SK-N-SH (cell line): ENCODE results near the gene KLLN. TPM values are rescaled to one million over a fixed set of nuclear protein-coding genes. Genes with fewer than 3 reads are reported as not detected.
"Not testable (repeated sequence)": the region's sequence is repeated elsewhere in the genome, so short reads cannot be mapped to it uniquely, and the experiment has no call there.

Experiments
- CTCF ChIA-PET: fragments of 300-600, 350-600 bp; formaldehyde crosslinking; extraction: SDS; loops from one replicate; lab custom pipeline; 2021; lab: Yijun Ruan, JAX
- POLR2A ChIA-PET: fragments of 350-600 bp; sonication (Branson Sonifier 250); formaldehyde crosslinking; extraction: SDS; loops from one replicate; lab custom pipeline; 2020; ENCODE audit warnings: antibody characterized with exemption, inconsistent platforms; lab: Yijun Ruan, JAX
- DNase-seq: peaks from one replicate; pipeline ENCODE4 v3.0.0; 2012
- H2AFZ ChIP-seq: fragments of 200-600 bp; sonication (generic); 2 replicates; pipeline ENCODE4 v1.8.1; 2016; ENCODE audit warnings: antibody characterized with exemption, mild to moderate bottlenecking, low read depth
- H3F3A ChIP-seq: fragments of 200-600 bp; sonication (generic); replicated peaks from 2 replicates; pipeline ENCODE3; 2016; ENCODE audit warnings: antibody characterized with exemption, mild to moderate bottlenecking; ENCODE audit not compliant: insufficient read depth
- H3K27ac ChIP-seq, 2 experiments: fragments of 200-500 bp in 1 of 2; fragments of 200-600 bp in 1 of 2; sonication (Bioruptor generic) in 1 of 2; sonication (generic), shearing (Covaris generic) in 1 of 2; 2 replicates each; pipeline versions ENCODE4 v1.5.1 to v1.6.1; 2014 to 2016; ENCODE audit warnings: low read depth in 2 of 2, inconsistent platforms in 1 of 2, low read length in 1 of 2, mild to moderate bottlenecking in 1 of 2, mixed read lengths in 1 of 2
- H3K27me3 ChIP-seq: fragments of 200-600 bp; sonication (generic), shearing (Covaris generic); 2 replicates; pipeline ENCODE4 v1.6.1; 2016; ENCODE audit warnings: mixed run types; ENCODE audit not compliant: insufficient read depth
- H3K36me3 ChIP-seq, 2 experiments: fragments of 200-500 bp in 1 of 2; fragments of 200-600 bp in 1 of 2; sonication (Bioruptor generic) in 1 of 2; sonication (generic) in 1 of 2; replicated peaks in 1 of 2; 2 replicates each; pipeline versions ENCODE3 to v1.5.1; 2014 to 2016; ENCODE audit warnings: low read length in 1 of 2, mild to moderate bottlenecking in 1 of 2; ENCODE audit not compliant: insufficient read depth in 2 of 2, control insufficient read depth in 1 of 2
- H3K4me1 ChIP-seq, 2 experiments: fragments of 200-500 bp in 1 of 2; fragments of 200-600 bp in 1 of 2; sonication (Bioruptor generic) in 1 of 2; sonication (generic), shearing (Covaris generic) in 1 of 2; 2 replicates each; pipeline versions ENCODE4 v1.5.1 to v1.6.1; 2014 to 2016; ENCODE audit warnings: low read depth in 1 of 2, low read length in 1 of 2, mixed run types in 1 of 2; ENCODE audit not compliant: insufficient read depth in 2 of 2, control insufficient read depth in 1 of 2
- H3K4me2 ChIP-seq: fragments of 200-600 bp; sonication (generic), shearing (Covaris generic); 2 replicates; pipeline ENCODE4 v1.6.1; 2017; ENCODE audit warnings: mixed run types
- H3K4me3 ChIP-seq, 2 experiments: fragments of 200-500 bp in 1 of 2; fragments of 200-600 bp in 1 of 2; sonication (Bioruptor generic) in 1 of 2; sonication (generic), shearing (Covaris generic) in 1 of 2; 2 replicates each; pipeline versions ENCODE4 v1.5.1 to v1.8.1; 2014 to 2016; ENCODE audit warnings: low read depth in 2 of 2, inconsistent platforms in 1 of 2, low read length in 1 of 2, mild to moderate bottlenecking in 1 of 2, mixed read lengths in 1 of 2, moderate library complexity in 1 of 2
- H3K79me2 ChIP-seq: fragments of 200-600 bp; sonication (generic); 2 replicates; pipeline ENCODE4 v1.8.1; 2017; ENCODE audit warnings: mild to moderate bottlenecking; ENCODE audit not compliant: insufficient read depth
- H3K9ac ChIP-seq: fragments of 200-600 bp; sonication (generic); 2 replicates; pipeline ENCODE4 v1.6.1; 2017; ENCODE audit warnings: mixed run types
- H3K9me2 ChIP-seq: fragments of 200-600 bp; sonication (generic); 2 replicates; pipeline ENCODE4 v1.6.1; 2017; ENCODE audit warnings: mixed run types
- H3K9me3 ChIP-seq: fragments of 200-600 bp; sonication (generic); 2 replicates; pipeline ENCODE4 v1.6.1; 2017; ENCODE audit warnings: mixed run types, mild to moderate bottlenecking, moderate library complexity
- H4K20me1 ChIP-seq: fragments of 200-600 bp; sonication (generic); 2 replicates; pipeline ENCODE4 v1.6.1; 2017; ENCODE audit warnings: mild to moderate bottlenecking, mixed run types; ENCODE audit not compliant: insufficient read depth
- ELF1 ChIP-seq: IDR thresholded peaks from 2 replicates; pipeline ENCODE4 v1.4.0; 2012
- EP300 ChIP-seq, 2 experiments: IDR thresholded peaks; 2 replicates each; pipeline versions ENCODE4 v1.4.0 to v1.6.1; 2012; ENCODE audit warnings: borderline replicate concordance in 1 of 2, low read depth in 1 of 2, low read length in 1 of 2
- EZH2phosphoT487 ChIP-seq: fragments of 200-600 bp; sonication (generic); IDR thresholded peaks from 2 replicates; pipeline ENCODE4 v1.6.1; 2017; ENCODE audit warnings: low read depth, mixed run types, mild to moderate bottlenecking, antibody characterized with exemption, moderate library complexity, borderline replicate concordance
- FOSL2 ChIP-seq: IDR thresholded peaks from 2 replicates; pipeline ENCODE4 v1.4.0; 2012; ENCODE audit warnings: low read depth, mild to moderate bottlenecking, moderate library complexity, borderline replicate concordance
- FOXJ3 ChIP-seq: sonication (generic); formaldehyde crosslinking; IDR thresholded peaks from 2 replicates; pipeline ENCODE4 v1.5.1; 2020; ENCODE audit warnings: mild to moderate bottlenecking, missing genetic modification reagents
- GATA2 ChIP-seq: sonication (generic); formaldehyde crosslinking; IDR thresholded peaks from 2 replicates; pipeline ENCODE4 v1.5.0; 2020; ENCODE audit warnings: mild to moderate bottlenecking, missing genetic modification reagents
- JUND ChIP-seq: IDR thresholded peaks from 2 replicates; pipeline ENCODE4 v1.4.0; 2012
- NRF1 ChIP-seq: IDR thresholded peaks from 2 replicates; pipeline ENCODE4 v1.6.1; 2012; ENCODE audit warnings: low read depth, mild to moderate bottlenecking, low read length
- POLR2AphosphoS5 ChIP-seq: IDR thresholded peaks from 2 replicates; pipeline ENCODE4 v1.6.1; 2012; ENCODE audit warnings: low read depth, low read length
- TAF1 ChIP-seq: IDR thresholded peaks from 2 replicates; pipeline ENCODE4 v1.6.1; 2012; ENCODE audit warnings: low read depth, mild to moderate bottlenecking, low read length, moderate library complexity, borderline replicate concordance
- TCF12 ChIP-seq: IDR thresholded peaks from 2 replicates; pipeline ENCODE4 v1.4.0; 2012
- TEAD4 ChIP-seq: IDR thresholded peaks from 2 replicates; pipeline ENCODE4 v1.4.0; 2012; ENCODE audit warnings: mild to moderate bottlenecking, borderline replicate concordance; ENCODE audit not compliant: insufficient read depth
- YY1 ChIP-seq: IDR thresholded peaks from 2 replicates; pipeline ENCODE4 v1.4.0; 2012; ENCODE audit warnings: low read depth, mild to moderate bottlenecking
- WGBS: methylation state at CpG from one replicate; pipeline ENCODE4 v1.1.6; 2017; ENCODE audit warnings: low lambda C conversion rate; 5-methylcytosine and 5-hydroxymethylcytosine counted together
- polyA plus RNA-seq, 3 experiments: library from polyadenylated mRNA; depleted of rRNA; stranded (reverse); fragments of >200 nt; gene quantifications; 2 replicates each; pipeline ENCODE4 v1.2.3, GENCODE V29; 2012
- TF ChIP-seq, protein P1 (sequence below): IDR thresholded peaks from 2 replicates; pipeline ENCODE4; 2012

The KLLN gene
- polyA plus RNA-seq, 1 of the 3 experiments (the other 2 are of a cell fraction) = 1.2 TPM

DNA sequence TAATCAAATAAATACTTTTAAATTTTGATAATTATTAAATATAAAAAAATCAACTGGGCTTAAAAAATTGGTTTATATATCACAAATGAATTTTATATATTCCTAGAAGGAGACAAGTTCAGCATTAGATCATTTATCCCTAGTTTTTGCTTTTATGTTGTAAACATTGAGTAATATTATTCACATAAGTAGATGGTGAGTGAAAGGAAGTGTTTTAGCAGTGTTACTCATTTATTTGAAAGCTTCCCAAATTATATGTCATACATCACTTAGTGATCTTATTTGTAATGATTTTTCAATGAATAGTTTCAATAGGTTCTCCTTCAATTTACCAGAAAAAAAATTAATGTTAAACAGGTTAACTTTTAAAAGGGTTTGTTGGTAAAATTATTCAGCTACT is 15.8 kb downstream of the KLLN start:
- Histone ChIP-seq H3K36me3 (no peaks in the 10 kb centered on the region), H2AFZ (no peak overlapping the region; the same call in 1 of the 2 replicates), H3K27me3 (no peaks in the 10 kb centered on the region), H3K4me2 (no peak overlapping the region), H3K4me3 (no peak overlapping the region), H3K9me2 (no peaks in the 10 kb centered on the region), H4K20me1 (no peaks in the 10 kb centered on the region), H3K9me3 (no peaks in the 10 kb centered on the region), H3K9ac (no peak overlapping the region), H3K27ac (no peak overlapping the region), H3K4me1 (peaks cover 2 to 17% of the 10 kb centered on the region in 2 experiments; a peak in 3 of 4 replicates), H3F3A (no peaks in the 10 kb centered on the region), H3K79me2 (no peaks in the 10 kb centered on the region)
- CTCF ChIA-PET = interaction anchor here (1.3 to 5.6 kb wide), 2 partner anchors 14 to 706 kb away, joined by 3 to 55 read pairs; no protein-coding TSS in a partner anchor
- TF ChIP-seq EZH2phosphoT487 = no peak
- TF ChIP-seq TCF12 = no peak
- no peak for TF ChIP-seq GATA2 (CRISPR knock-in tag)
- no peak for TF ChIP-seq POLR2AphosphoS5
- no peak for TF ChIP-seq TEAD4
- TF ChIP-seq EP300 (IDR thresholded peaks at IDR 0.05; ENCODE audit: borderline replicate concordance in 1 of 2, low read depth in 1 of 2, low read length in 1 of 2) = no peak
- TF ChIP-seq FOXJ3 (CRISPR knock-in tag) = no peak
- no peak for TF ChIP-seq YY1
- TF ChIP-seq ELF1 = no peak
- TF ChIP-seq JUND = no peak
- no peak for TF ChIP-seq TAF1
- TF ChIP-seq NRF1 = no peak
- no peak for TF ChIP-seq FOSL2
- TF ChIP-seq, protein P1, sequence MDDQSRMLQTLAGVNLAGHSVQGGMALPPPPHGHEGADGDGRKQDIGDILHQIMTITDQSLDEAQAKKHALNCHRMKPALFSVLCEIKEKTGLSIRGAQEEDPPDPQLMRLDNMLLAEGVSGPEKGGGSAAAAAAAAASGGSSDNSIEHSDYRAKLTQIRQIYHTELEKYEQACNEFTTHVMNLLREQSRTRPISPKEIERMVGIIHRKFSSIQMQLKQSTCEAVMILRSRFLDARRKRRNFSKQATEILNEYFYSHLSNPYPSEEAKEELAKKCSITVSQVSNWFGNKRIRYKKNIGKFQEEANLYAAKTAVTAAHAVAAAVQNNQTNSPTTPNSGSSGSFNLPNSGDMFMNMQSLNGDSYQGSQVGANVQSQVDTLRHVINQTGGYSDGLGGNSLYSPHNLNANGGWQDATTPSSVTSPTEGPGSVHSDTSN = no peak
- DNase-seq = no peak
- POLR2A ChIA-PET = no interaction called here

DNA sequence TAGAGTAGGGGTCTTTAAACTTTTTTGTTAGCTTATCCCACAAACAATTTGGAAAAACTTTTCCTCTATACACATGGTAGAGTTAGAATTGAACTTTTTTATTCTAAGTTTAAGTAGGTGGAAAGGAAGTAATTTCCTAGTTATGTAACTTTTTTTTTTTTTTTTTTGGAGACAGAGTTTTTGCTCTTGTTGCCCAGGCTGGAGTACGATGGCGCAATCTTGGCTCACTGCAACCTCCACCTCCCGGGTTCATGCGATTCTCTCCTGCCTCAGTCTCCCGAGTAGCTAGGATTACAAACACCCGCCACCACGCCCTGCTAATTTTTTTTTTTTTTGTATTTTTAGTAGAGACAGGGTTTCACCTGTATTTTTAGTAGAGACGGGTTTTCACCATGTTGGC is 16.6 kb downstream of the KLLN start:
- POLR2A ChIA-PET, H3K79me2 ChIP-seq, DNase-seq, H3K9ac ChIP-seq, H3K4me2 ChIP-seq, H3K9me3 ChIP-seq, H3K9me2 ChIP-seq, H4K20me1 ChIP-seq, H3K36me3 ChIP-seq, H3K4me3 ChIP-seq, H3F3A ChIP-seq, H3K27ac ChIP-seq, H2AFZ ChIP-seq, H3K27me3 ChIP-seq: not testable (repeated sequence)
- WGBS = 95% methylated on average over 8 of the region's 8 CpGs
- CTCF ChIA-PET = interaction anchor here (1.2 to 1.5 kb wide), 3 partner anchors 10 to 719 kb away, joined by 3 read pairs; no protein-coding TSS in a partner anchor
- peaks cover 2 to 17% of the 10 kb centered on the region in 2 experiments; a peak in 3 of 4 replicates for H3K4me1 ChIP-seq
